Vagina (tissue), 2 donors: ENCODE data around the gene COX14. TPM values are rescaled to one million over a fixed set of nuclear protein-coding genes. Genes with fewer than 3 reads are reported as not detected.

Source experiments
- DNase-seq, 2 donors: peaks; one replicate each; pipeline ENCODE4 v3.0.0-alpha.2; 2017; ENCODE audit errors: extremely low spot score in 2 of 2
- H3K27ac ChIP-seq: fragments of 200-600 bp; sonication (generic); one replicate; pipeline ENCODE4 v1.5.1; 2019
- H3K27me3 ChIP-seq: fragments of 200-600 bp; sonication (generic); one replicate; pipeline ENCODE4 v1.5.1; 2019
- H3K36me3 ChIP-seq, 2 donors: fragments of 200-600 bp; sonication (generic); one replicate each; pipeline ENCODE4 v1.5.1; 2017 to 2019
- H3K4me1 ChIP-seq: fragments of 200-600 bp; sonication (generic); one replicate; pipeline ENCODE4 v1.5.1; 2019
- H3K4me3 ChIP-seq, 2 donors: fragments of 200-600 bp; sonication (generic); 1 replicate in 1 of 2; 2 replicates in 1 of 2; pipeline ENCODE4 v1.5.1; 2016 to 2019
- H3K9me3 ChIP-seq: fragments of 200-600 bp; sonication (generic); one replicate; pipeline ENCODE4 v1.5.1; 2019
- POLR2A ChIP-seq, 2 donors: fragments of 450-650 bp; IDR thresholded peaks; one replicate each; pipeline ENCODE4 v1.6.1; 2017; ENCODE audit warnings: antibody characterized with exemption in 2 of 2, mild to moderate bottlenecking in 2 of 2, moderate library complexity in 2 of 2
- POLR2AphosphoS5 ChIP-seq, 2 donors: sonication (generic); formaldehyde crosslinking; IDR thresholded peaks; one replicate each; pipeline ENCODE4 v1.9.0; 2017; ENCODE audit warnings: antibody characterized with exemption in 2 of 2, mild to moderate bottlenecking in 2 of 2, low read depth in 1 of 2; ENCODE audit not compliant: insufficient read depth in 1 of 2
- intact Hi-C: fragments of 100-400 bp; cut with DNase I; formaldehyde crosslinking; loops from one replicate; pipeline ENCODE4 v1.15.1; 2023
- total RNA-seq: library from RNA; depleted of rRNA; stranded (reverse); fragments of >200 nt; gene quantifications from one replicate; pipeline ENCODE4 v1.2.3, GENCODE V29; 2016
- TF ChIP-seq, protein P1 (sequence below), 3 experiments: fragments of 450-650 bp in 2 of 3; fragments of 200-600 bp in 1 of 3; sonication (generic) in 1 of 3; IDR thresholded peaks; one replicate each; pipeline ENCODE4 v1.5.1; 2017 to 2019; ENCODE audit warnings: antibody characterized with exemption in 3 of 3, mild to moderate bottlenecking in 2 of 3, moderate library complexity in 2 of 3

The COX14 gene
- total RNA-seq, 1 donor from 2014 or later, result 74.4 TPM

DNA sequence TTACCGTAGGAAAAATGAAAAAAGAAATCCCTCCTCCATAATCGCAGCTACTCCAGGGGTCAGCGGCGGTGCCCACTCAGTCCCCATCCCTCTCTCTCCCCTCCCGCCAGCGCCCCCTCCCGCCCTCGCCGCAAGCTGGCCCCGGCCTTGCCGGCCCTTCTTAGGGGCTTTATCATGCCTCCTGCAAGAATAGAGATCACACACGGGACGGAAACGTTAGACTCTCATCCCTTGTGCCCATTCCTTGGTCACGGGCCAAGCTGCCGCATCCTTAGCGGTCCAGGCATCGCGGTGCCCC is 692 bp upstream of the COX14 start:
- no peaks in the 10 kb centered on the region for H3K27me3 ChIP-seq
- peak overlapping the region; percentile 81 for H3K27ac ChIP-seq
- intact Hi-C loops, result loop anchor here (2.0 kb wide), 1 partner anchor 55 kb away; the partner anchor contains the start of gene CERS5
- peaks cover 0 to 11% of the 10 kb centered on the region in 2 donors for H3K36me3 ChIP-seq
- TF ChIP-seq POLR2A (IDR thresholded peaks at IDR 0.05) (no peak), POLR2AphosphoS5 (IDR thresholded peaks at IDR 0.05; ENCODE audit: insufficient read depth in 1 of 2, low read depth in 1 of 2) (no peak)
- TF ChIP-seq, protein P1, sequence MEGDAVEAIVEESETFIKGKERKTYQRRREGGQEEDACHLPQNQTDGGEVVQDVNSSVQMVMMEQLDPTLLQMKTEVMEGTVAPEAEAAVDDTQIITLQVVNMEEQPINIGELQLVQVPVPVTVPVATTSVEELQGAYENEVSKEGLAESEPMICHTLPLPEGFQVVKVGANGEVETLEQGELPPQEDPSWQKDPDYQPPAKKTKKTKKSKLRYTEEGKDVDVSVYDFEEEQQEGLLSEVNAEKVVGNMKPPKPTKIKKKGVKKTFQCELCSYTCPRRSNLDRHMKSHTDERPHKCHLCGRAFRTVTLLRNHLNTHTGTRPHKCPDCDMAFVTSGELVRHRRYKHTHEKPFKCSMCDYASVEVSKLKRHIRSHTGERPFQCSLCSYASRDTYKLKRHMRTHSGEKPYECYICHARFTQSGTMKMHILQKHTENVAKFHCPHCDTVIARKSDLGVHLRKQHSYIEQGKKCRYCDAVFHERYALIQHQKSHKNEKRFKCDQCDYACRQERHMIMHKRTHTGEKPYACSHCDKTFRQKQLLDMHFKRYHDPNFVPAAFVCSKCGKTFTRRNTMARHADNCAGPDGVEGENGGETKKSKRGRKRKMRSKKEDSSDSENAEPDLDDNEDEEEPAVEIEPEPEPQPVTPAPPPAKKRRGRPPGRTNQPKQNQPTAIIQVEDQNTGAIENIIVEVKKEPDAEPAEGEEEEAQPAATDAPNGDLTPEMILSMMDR (IDR thresholded peaks at IDR 0.05), result peak in 1 of 3 experiments; percentile 87
- H3K4me3 ChIP-seq, result peak overlapping the region; percentile 50 to 92
- H3K9me3 ChIP-seq, result no peaks in the 10 kb centered on the region
- DNase-seq, result no peak
- H3K4me1 ChIP-seq, result peaks cover 53% of the 10 kb centered on the region

DNA sequence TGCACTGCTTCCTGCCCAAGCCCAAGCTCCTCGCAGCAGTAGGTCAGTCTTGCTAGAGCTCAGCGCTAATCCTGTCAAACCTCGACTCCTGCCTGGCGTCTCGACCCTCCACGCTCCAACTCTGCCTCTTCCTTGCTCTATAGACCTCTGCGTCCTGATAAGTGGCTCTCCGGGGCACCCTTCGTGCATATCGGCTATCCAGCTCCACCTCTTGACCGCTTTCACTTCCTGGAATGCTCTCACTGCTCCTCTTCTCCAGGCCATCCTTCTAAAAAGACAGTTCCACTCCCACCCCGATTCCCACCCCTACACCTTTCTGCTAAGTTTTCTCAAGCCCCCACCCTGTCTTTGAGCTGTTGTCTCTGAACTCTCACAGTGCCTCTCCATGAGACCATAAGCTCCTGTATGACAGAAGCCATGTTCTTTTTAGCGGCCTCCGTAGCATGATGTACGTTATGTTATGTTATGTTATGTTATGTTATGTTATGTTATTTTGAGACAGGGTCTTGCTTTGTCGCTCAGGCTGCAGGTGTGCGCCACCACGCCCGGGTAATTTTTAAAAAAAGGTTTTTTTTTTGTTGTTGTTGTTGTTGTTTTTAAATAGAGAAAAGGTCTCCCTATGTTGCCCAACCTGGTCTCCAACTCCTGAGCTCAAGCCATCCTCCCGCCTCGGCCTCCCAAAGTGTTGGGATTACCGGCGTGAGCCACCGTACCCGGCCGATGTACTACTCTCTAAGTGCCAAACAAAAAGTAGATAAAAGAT is 601 bp downstream of the COX14 start:
- no peak for DNase-seq
- Histone ChIP-seq H3K36me3 (peaks cover 0 to 11% of the 10 kb centered on the region in 2 donors), H3K27ac (peak overlapping the region; percentile 82), H3K27me3 (no peaks in the 10 kb centered on the region), H3K9me3 (no peaks in the 10 kb centered on the region), H3K4me3 (peak overlapping the region; percentile 72 to 92), H3K4me1 (peaks cover 63% of the 10 kb centered on the region)
- TF ChIP-seq POLR2A (IDR thresholded peaks at IDR 0.05) (no peak), POLR2AphosphoS5 (IDR thresholded peaks at IDR 0.05; ENCODE audit: insufficient read depth in 1 of 2, low read depth in 1 of 2) (peak in 1 of 2 donors; percentile 84)
- TF ChIP-seq, protein P1 (IDR thresholded peaks at IDR 0.05), result no peak
- intact Hi-C loops, result loop anchor here (1.0 kb wide), 1 partner anchor 58 kb away; no protein-coding TSS in a partner anchor

DNA sequence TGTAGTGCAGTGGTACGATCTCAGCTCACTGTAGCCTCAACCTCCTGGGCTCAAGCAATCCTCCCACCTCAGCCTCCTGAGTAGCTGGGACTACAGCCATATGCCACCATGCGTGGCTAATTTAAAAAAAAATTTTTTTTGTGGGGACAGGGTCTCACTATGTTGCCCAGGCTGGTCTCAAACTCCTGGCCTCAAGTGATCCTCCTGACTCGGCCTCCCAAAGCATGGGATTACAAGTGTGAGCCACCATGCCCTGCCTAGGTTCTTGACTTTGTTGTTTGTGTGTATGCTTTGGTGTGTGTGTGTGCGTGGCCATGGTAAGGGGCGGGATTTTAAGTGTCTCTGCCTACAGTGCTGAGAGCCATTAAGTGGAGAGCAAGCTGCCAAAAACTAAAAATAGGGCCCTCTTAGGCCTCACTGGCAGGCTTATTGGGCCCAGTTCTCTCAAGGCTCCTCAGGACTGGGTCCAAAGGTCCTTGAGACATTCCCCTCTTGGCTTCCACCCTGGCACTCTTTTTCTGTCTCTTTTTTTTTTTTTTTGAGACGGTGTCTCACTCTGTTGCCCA is 5.1 kb downstream of the COX14 start:
- Histone ChIP-seq H3K4me3 (no peak overlapping the region), H3K36me3 (peaks cover 0 to 19% of the 10 kb centered on the region in 2 donors), H3K27ac (peak overlapping the region; percentile 4), H3K27me3 (no peaks in the 10 kb centered on the region), H3K9me3 (no peaks in the 10 kb centered on the region), H3K4me1 (peaks cover 51% of the 10 kb centered on the region)
- DNase-seq, result no peak
- intact Hi-C loops, result no loop called here
- no peak for TF ChIP-seq POLR2AphosphoS5 (IDR thresholded peaks at IDR 0.05; ENCODE audit: insufficient read depth in 1 of 2, low read depth in 1 of 2)
- TF ChIP-seq, protein P1 (IDR thresholded peaks at IDR 0.05), result no peak
- no peak for TF ChIP-seq POLR2A (IDR thresholded peaks at IDR 0.05)

DNA sequence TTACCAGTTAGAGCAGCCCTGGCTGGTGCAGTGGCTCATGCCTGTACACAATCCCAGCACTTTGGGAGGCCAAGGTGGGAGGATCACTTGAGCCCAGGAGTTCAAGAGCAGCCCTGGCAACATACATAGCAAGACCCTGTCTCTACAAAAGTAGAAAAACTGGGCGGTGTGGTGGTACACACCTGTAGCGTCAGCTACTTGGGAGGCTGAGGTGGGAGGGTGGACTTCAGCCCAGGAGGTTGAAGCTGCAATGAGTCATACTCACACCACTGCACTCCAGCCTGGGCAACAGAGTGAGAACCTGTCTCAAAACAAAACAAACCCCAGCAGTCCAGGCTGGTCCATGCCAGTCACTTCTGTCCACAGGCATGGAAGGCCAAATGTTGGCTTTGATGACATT is 7.4 kb downstream of the COX14 start:
- no peak for DNase-seq
- H3K9me3 ChIP-seq, result no peaks in the 10 kb centered on the region
- H3K27me3 ChIP-seq, result no peaks in the 10 kb centered on the region
- H3K4me3 ChIP-seq, result no peak overlapping the region
- H3K27ac ChIP-seq, result no peak overlapping the region
- H3K4me1 ChIP-seq, result peaks cover 36% of the 10 kb centered on the region
- TF ChIP-seq POLR2AphosphoS5 (IDR thresholded peaks at IDR 0.05; ENCODE audit: insufficient read depth in 1 of 2, low read depth in 1 of 2) (no peak), POLR2A (IDR thresholded peaks at IDR 0.05) (no peak)
- TF ChIP-seq, protein P1 (IDR thresholded peaks at IDR 0.05), result no peak
- H3K36me3 ChIP-seq, result peaks cover 0 to 23% of the 10 kb centered on the region in 2 donors
- intact Hi-C loops, result no loop called here

DNA sequence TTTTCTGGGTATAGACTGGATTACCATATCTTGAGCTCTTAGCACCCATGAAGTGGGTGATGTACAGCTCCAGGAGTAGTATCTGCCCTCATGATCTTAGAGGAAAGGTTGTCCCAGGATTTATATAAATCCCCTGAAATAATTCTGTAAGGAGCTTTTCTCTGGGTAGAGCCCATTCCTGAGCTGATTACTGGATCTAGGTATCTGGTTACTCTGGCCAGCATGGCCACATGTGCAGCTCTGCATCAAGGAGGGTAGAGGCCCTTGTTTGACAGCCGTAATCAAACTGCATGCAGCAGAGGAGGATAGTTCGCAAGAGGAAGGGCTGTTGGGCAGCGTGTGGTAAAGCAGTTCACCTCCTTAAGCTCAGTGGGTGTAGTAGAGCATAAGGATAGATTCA is 8.5 kb downstream of the COX14 start:
- Histone ChIP-seq H3K9me3 (no peaks in the 10 kb centered on the region), H3K4me3 (no peak overlapping the region), H3K27ac (no peak overlapping the region), H3K4me1 (peaks cover 39% of the 10 kb centered on the region), H3K27me3 (no peaks in the 10 kb centered on the region), H3K36me3 (peaks cover 0 to 14% of the 10 kb centered on the region in 2 donors)
- no peak for DNase-seq
- no peak for TF ChIP-seq POLR2AphosphoS5 (IDR thresholded peaks at IDR 0.05; ENCODE audit: insufficient read depth in 1 of 2, low read depth in 1 of 2)
- TF ChIP-seq POLR2A (IDR thresholded peaks at IDR 0.05), result no peak
- TF ChIP-seq, protein P1 (IDR thresholded peaks at IDR 0.05), result no peak
- intact Hi-C loops, result no loop called here
